Rectal smooth muscle tissue (tissue), 1 donor: ENCODE data around the gene MAPK13.
"Not testable (repeated sequence)": the region's sequence is repeated elsewhere in the genome, so short reads cannot be mapped to it uniquely, and the experiment has no call there.

Experiments
- H3K27ac ChIP-seq: one replicate; pipeline ENCODE4 v1.7.0; 2013; ENCODE audit warnings: low read depth, low read length, inconsistent platforms
- H3K27me3 ChIP-seq: one replicate; pipeline ENCODE4 v1.7.0; 2013; ENCODE audit warnings: low read length; ENCODE audit not compliant: control insufficient read depth, insufficient read depth
- H3K36me3 ChIP-seq: one replicate; pipeline ENCODE4 v1.7.0; 2013; ENCODE audit warnings: low read length; ENCODE audit not compliant: control insufficient read depth, insufficient read depth
- H3K4me1 ChIP-seq: one replicate; pipeline ENCODE4 v1.7.0; 2013; ENCODE audit warnings: low read length; ENCODE audit not compliant: control insufficient read depth, insufficient read depth
- H3K4me3 ChIP-seq: one replicate; pipeline ENCODE4 v1.7.0; 2013; ENCODE audit warnings: low read length
- H3K9ac ChIP-seq: one replicate; pipeline ENCODE4 v1.7.0; 2013; ENCODE audit warnings: low read length

The MAPK13 gene

GRCh38 chr6:36117658-36118549 is 12.4 kb upstream of the MAPK13 start:
- Histone ChIP-seq H3K4me1 (no peaks in the 10 kb centered on the region), H3K27ac (no peak overlapping the region), H3K4me3 (no peak overlapping the region)

GRCh38 chr6:36118550-36119107 is 11.7 kb upstream of the MAPK13 start:
- Histone ChIP-seq H3K27ac (no peak overlapping the region), H3K4me1 (no peaks in the 10 kb centered on the region), H3K9ac (peak overlapping the region; percentile 27), H3K4me3 (no peak overlapping the region), H3K27me3 (no peaks in the 10 kb centered on the region), H3K36me3 (no peaks in the 10 kb centered on the region)

More at GRCh38 chr6:36117658-36118549, 12.4 kb upstream of the MAPK13 start:
- Histone ChIP-seq H3K36me3 (no peaks in the 10 kb centered on the region), H3K27me3 (no peaks in the 10 kb centered on the region), H3K9ac (no peak overlapping the region)

GRCh38 chr6:36119209-36119608 is 11.1 kb upstream of the MAPK13 start:
- Histone ChIP-seq H3K27me3 (no peaks in the 10 kb centered on the region), H3K9ac (no peak overlapping the region), H3K27ac (no peak overlapping the region), H3K4me1 (no peaks in the 10 kb centered on the region), H3K4me3 (no peak overlapping the region), H3K36me3 (no peaks in the 10 kb centered on the region)

GRCh38 chr6:36120018-36120417 is 10.3 kb upstream of the MAPK13 start:
- Histone ChIP-seq H3K4me3 (no peak overlapping the region), H3K4me1 (no peaks in the 10 kb centered on the region), H3K27me3 (no peaks in the 10 kb centered on the region), H3K27ac (no peak overlapping the region), H3K9ac (no peak overlapping the region), H3K36me3 (no peaks in the 10 kb centered on the region)

- no peaks in the 10 kb centered on the region for H3K36me3 ChIP-seq
- no peaks in the 10 kb centered on the region for H3K4me1 ChIP-seq
- peak overlapping the region; percentile 29 for H3K4me3 ChIP-seq
- no peak overlapping the region for H3K27ac ChIP-seq
- no peaks in the 10 kb centered on the region for H3K27me3 ChIP-seq
- no peak overlapping the region for H3K9ac ChIP-seq
Observed at GRCh38 chr6:36120539-36120938, 9.8 kb upstream of the MAPK13 start.

GRCh38 chr6:36120979-36121786 is 9.1 kb upstream of the MAPK13 start:
- H3K27ac ChIP-seq: peak overlapping the region; percentile 3

GRCh38 chr6:36121787-36122494 is 8.4 kb upstream of the MAPK13 start:
- H3K4me3 ChIP-seq: no peak overlapping the region
- H3K4me1 ChIP-seq: no peaks in the 10 kb centered on the region
- no peaks in the 10 kb centered on the region for H3K27me3 ChIP-seq
- no peak overlapping the region for H3K9ac ChIP-seq
- no peak overlapping the region for H3K27ac ChIP-seq
- no peaks in the 10 kb centered on the region for H3K36me3 ChIP-seq

More at GRCh38 chr6:36120979-36121786, 9.1 kb upstream of the MAPK13 start:
- peak overlapping the region; percentile 29 for H3K4me3 ChIP-seq
- H3K27me3 ChIP-seq: no peaks in the 10 kb centered on the region
- no peak overlapping the region for H3K9ac ChIP-seq
- H3K36me3 ChIP-seq: no peaks in the 10 kb centered on the region
- H3K4me1 ChIP-seq: no peaks in the 10 kb centered on the region

- Histone ChIP-seq H3K9ac (no peak overlapping the region), H3K27me3 (no peaks in the 10 kb centered on the region), H3K4me1 (no peaks in the 10 kb centered on the region), H3K27ac (no peak overlapping the region), H3K4me3 (no peak overlapping the region), H3K36me3 (no peaks in the 10 kb centered on the region)
Observed at GRCh38 chr6:36122495-36123269, 7.6 kb upstream of the MAPK13 start.

GRCh38 chr6:36123270-36124139 is 6.8 kb upstream of the MAPK13 start:
- H3K4me1 ChIP-seq: no peaks in the 10 kb centered on the region
- H3K36me3 ChIP-seq: no peaks in the 10 kb centered on the region
- no peak overlapping the region for H3K9ac ChIP-seq
- H3K4me3 ChIP-seq: no peak overlapping the region
- no peak overlapping the region for H3K27ac ChIP-seq
- H3K27me3 ChIP-seq: no peaks in the 10 kb centered on the region

GRCh38 chr6:36124346-36124745 is 6.0 kb upstream of the MAPK13 start:
- H3K4me1 ChIP-seq, H3K9ac ChIP-seq, H3K27ac ChIP-seq, H3K4me3 ChIP-seq, H3K27me3 ChIP-seq, H3K36me3 ChIP-seq: not testable (repeated sequence)

GRCh38 chr6:36124881-36125280 is 5.4 kb upstream of the MAPK13 start:
- Histone ChIP-seq H3K27ac (no peak overlapping the region), H3K4me1 (no peaks in the 10 kb centered on the region)

More at GRCh38 chr6:36124881-36125280, 5.4 kb upstream of the MAPK13 start:
- no peaks in the 10 kb centered on the region for H3K36me3 ChIP-seq
- H3K9ac ChIP-seq: no peak overlapping the region
- no peak overlapping the region for H3K4me3 ChIP-seq
- H3K27me3 ChIP-seq: no peaks in the 10 kb centered on the region
